Choroid plexus epithelial cell (primary cell): Measurements from ENCODE around the gene DST.

Source experiments
- DNase-seq: peaks from one replicate; pipeline ENCODE4 v3.0.0-alpha.2; 2010; ENCODE audit warnings: low read depth
- H3K4me3 ChIP-seq: 2 replicates; pipeline ENCODE4 v1.5.1; 2011; ENCODE audit warnings: low read depth, mild to moderate bottlenecking, control low read depth, low read length, moderate library complexity
- CTCF ChIP-seq: conservative IDR thresholded peaks from 2 replicates; pipeline ENCODE4 v1.5.1; 2011; ENCODE audit warnings: low read depth, mild to moderate bottlenecking, control low read depth, inconsistent platforms, low read length, moderate library complexity

DST gene

GRCh38 chr6:56527934-56528333, 114.8 kb downstream of the DST start:
- no peak for DNase-seq
- no peak for TF ChIP-seq CTCF
- H3K4me3 ChIP-seq, result no peak overlapping the region

GRCh38 chr6:56526860-56527544, 115.7 kb downstream of the DST start:
- TF ChIP-seq CTCF, result no peak
- no peak for DNase-seq
- H3K4me3 ChIP-seq, result no peak overlapping the region

GRCh38 chr6:56525974-56526789, 116.5 kb downstream of the DST start:
- no peak for TF ChIP-seq CTCF
- no peak overlapping the region for H3K4me3 ChIP-seq
- no peak for DNase-seq

DNA sequence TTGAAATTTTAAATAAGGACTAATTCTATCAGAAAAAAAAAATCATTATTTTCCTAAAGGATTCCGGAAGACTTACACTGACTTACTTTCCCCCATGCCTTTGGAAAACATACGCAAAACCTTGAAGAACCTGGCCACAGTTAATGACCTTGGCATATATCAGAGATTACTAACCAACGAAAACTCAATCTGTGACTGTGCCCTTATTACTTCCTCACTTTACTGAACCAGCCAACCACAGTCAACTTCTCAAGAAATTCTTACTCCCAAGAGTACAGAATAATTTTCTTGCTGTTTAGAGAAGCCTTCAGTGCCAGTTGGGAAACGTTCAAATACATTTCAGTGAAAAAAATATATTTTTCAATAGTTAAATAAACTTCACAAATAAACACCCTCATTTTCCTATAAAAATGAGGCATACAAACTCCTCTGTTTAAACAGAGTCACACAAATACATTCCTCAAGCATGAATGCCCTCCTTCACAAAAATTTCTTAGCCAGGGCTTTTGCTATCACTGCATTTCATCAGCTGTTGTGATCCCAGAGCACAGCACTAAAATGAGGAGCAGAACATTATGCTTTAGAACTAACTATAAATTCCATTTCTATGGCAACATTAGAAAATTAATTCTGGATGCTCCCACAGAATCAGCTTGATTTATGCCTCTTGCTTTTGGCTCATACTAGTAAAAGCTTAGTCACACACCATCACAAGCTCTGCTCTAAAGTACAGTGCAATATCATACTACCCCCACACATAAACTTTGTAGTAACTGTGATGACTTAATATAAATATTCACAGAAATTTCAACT, 117.6 kb downstream of the DST start:
- no peak for TF ChIP-seq CTCF
- peak; percentile 84 for DNase-seq
- no peak overlapping the region for H3K4me3 ChIP-seq

DNA sequence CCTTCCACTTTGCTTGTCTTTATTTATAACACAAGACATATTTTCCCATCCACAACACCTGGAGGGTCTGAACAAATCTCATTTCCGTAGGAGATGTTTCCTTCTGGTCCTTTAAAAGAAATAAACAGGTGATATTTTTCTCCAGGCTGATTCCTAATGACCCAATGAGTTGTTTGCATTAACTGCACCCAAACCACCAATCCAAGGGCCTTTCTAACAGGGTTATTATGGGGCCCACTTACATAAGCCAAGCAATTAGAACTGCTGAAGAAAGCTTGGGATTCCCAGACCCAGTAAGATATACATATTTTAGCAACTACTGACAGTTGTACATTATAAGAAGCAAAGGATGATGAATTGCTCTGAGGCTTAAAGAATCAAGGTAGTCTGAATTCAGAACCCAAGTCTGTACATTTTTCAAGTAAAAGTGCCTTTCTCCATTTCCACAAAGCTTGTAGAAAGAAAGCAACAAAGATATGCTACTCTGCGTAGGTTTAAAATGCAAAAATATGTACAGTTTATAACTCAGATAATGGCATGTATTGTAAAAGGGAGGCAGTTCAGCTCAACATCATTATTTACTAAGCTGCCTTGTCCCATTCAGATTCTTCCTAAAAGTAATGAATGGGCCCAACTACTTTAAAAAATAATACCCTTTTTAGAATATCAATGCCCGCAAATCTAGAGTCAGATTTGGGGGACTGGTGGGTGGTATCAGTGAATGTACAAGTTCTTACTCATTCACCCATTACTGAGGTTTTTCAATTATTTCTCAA, 120.0 kb downstream of the DST start:
- TF ChIP-seq CTCF, result no peak
- DNase-seq, result no peak
- H3K4me3 ChIP-seq, result no peak overlapping the region

- H3K4me3 ChIP-seq, result no peak overlapping the region
These were observed 120.7 kb downstream of the DST start for GRCh38 chr6:56521976-56522375.

More at GRCh38 chr6:56521976-56522375, 120.7 kb downstream of the DST start:
- no peak for DNase-seq
- no peak for TF ChIP-seq CTCF
